ENCODE data around the gene SERPINA12.
"Not testable (repeated sequence)": the region's sequence is repeated elsewhere in the genome, so short reads cannot be mapped to it uniquely, and the experiment has no call there.

The SERPINA12 gene

DNA sequence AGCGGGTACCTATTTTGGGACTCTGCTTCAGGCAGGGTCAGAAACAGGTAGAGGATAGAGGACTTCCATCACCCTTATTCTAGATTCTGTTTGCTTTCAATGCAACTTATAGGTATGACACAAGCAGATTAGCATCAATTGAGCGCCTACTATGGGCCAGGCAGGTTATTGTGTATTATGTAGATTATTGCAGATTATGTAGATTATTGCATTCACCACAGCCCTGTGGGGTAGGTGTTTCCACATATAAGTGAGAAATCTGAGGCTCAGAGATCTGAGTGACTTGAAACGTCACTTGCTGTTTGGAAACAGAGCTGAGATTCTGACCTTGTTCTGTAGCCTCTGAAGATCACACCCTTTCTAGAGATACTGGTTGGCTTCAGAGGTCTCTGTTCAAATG, 26.2 kb upstream of the SERPINA12 start:
- no peak for DNase-seq

DNA sequence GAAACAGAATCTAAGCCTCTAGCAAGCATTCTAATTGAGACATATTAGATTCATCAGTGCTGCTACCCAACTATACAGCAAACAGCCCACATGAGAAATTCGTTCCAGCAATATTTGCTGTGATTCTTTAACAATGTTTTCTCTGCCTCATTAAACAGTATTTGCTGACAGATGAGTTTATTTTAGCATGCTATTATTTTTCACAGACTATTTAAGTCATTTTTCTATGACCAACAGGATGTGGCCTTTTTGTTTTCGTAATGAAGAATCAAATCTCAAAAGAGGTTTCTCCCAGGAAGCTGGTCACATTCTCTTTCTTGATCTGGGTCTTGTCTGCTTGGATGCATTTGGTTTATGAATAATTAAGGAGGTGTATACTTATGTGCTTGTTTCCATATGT, 23.2 kb upstream of the SERPINA12 start:
- no peak for DNase-seq

DNA sequence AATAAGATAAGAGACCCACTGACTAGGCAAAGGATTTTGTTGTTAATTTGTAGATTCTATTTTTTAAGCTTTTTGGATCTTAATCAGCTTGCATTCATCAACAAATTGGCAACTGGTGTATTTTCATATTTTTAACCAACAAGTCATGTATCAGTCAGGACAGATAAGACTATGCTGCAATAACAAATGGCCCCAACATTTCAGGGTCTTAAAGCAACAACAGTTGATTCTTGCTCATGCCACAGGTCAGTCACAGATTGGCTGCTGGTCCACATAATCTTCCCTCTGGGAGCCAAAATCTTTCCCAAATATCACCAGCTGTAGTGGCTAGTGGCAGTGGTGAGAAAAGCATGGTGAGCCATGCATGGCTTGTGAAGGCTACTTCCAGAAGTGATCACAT, 21.9 kb upstream of the SERPINA12 start:
- no peak for DNase-seq

DNA sequence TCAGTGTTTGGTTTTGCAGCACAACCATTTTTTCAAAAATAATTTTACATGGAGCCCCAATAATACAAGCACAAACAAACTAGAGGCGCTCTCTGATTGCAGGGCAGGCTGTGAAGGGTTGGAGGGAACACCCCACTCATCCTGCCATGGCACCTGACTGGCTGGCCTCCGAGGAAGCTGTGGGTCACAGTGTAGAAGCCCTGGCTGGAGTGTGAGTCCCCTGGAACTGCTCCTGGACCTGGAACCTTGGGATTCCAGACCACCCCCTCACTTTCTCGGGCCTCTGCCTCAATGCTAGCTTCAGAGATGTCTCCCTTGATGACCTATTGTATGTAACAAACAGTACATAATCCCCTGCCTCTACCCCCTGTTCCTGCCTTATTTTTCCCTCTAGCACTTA, 14.8 kb upstream of the SERPINA12 start:
- no peak for DNase-seq

DNA sequence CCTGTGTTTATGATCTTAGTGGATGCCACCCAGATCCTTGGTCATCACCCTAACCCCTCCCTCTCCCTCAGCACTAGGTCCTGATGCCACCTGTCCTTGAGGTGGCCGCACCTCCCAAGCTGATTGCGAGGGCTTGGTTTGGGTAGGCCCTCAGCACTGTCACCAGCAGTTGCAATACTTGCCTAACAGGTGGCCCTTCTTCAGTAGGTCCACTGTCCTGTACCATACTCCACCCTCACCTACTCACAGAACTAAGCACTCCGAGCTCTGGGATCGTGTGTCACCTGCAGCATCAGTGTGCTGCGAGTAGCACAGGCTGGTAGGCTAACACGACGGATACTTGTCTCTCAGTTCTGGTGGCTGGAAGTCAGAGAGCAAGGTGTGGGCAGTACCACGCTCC, 14.0 kb upstream of the SERPINA12 start:
- no peak for DNase-seq

DNA sequence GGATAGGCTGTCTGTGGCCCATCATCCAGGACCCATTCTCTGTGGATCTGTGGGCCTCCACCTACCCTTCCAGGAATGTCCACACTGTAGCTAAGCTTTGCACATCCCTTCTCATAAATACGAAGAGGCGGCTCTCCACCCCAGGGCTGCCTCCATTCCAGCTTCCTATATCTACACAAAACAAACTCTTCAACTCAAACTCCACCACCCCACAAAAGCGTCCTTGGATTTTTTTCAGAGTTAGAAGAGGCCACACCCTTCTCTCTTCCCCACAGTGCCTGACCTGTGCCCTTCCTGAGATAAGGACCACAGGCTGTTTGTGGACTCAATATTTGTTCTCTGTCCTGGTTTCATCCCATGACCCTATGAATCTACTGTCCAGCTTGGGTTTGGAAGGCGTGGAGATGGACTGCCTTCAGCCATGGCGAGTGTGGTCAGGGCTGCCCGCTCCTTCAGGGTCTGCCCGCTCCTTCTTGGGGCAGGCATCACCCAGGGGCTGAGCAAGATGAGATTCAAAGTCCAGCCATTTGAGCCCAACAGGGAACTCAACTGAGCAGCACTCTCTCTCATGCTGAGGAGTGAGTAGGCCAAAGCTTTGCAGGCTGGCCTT, 13.0 kb upstream of the SERPINA12 start:
- DNase-seq = no peak

DNA sequence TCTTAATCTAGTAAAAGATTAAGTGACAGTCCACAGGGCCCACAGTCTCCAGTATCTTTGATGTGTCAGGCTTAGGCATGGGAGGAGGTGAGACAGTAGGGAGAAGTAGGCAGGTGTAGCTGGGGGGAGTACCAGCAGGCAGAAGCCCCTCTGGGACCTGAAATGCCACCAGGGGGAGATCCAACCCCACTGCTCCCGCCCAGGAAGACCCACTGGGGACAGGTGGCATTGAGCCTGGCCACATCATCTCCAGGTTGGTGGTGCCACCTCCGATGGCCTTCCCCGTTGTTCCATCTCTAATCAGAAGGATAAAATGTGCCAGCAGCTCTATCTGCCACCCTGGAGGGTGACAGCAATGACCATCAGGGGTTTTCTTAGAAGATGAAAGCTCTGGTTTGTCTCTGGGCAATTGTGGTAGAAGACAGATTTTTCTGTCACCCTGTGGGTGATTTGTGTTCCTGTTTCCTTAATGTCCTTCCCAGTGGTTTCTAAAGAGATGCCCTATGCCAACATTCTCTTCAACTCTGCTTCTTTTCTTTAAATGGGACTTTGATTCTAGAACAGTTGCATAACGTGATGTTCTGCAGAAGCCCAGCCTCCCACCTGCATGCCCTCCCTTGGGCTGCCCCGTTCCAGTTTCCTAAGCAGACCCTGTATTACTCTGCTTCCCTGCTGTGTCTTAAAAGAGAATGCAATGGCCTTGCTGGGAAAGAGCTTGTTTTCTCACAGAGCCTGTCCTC, 12.3 kb upstream of the SERPINA12 start:
- DNase-seq = no peak

DNA sequence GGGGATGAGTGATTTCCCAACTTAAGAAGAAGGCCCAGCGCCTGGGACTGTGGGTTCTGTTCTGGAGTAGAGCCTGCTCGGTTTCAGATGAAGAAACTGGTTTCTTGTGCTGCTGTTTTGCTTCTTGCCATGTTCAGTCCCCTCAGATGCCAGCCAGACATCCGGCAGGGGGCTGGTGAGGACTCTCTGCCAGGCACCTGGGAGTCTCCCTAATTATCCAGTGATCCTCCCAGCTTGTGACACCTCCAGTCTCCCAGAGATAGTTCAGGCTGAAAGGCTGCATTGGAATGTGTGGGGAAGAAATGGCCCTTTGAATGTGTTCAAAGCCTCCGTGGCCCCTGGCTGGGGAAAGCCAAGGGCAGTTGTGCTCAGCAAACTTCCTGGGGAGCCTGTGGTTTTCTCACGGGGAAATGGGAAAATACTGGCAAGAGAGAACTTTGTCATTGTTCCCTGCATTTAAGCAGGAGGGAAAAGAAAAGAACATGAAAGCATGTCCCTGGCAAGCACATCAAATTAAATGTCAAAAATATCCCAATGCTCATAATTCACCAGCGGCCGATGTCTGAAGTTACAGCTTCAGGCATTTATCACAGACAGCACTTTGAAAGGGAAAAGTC, 8.5 kb upstream of the SERPINA12 start:
- no peak for DNase-seq

DNA sequence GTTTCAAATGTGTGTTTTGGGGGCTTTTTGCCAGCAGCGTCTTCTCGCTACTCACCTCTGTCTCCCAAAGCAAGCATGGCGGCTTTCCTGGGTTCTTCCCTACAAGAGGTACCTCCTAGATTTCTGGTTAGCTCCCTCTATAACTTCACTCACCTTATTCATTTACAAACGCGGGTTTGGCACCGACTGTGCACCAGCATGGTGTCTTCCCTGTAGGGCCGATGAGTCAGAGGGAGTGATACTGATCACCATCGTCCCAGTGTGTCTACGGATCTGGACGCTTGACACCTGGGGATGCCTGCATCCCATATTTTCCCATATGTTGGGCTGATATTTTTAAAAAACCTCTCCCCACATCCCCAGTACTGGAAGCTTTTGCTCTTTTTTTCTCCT, 8.0 kb upstream of the SERPINA12 start:
- no peak for DNase-seq

DNA sequence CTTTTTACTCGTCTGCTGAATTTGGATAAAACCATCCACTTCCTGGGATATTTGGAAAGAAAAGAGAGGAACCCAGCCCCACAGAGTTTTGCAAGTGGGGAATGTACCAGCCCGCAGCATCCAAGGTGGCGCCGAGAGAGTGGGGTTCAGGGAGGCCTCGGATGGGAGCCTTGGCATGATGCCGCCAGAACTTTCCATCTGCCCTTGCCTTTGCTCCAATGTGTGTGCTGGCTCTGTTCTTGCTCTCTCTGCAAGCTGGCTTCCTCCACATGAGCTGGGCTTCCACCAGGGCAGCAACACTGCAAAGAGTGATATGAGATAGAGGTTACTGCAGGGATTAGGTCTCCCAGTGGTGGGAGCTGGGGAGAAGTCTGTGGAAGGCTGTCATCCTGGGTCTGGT, 6.6 kb upstream of the SERPINA12 start:
- DNase-seq = no peak

DNA sequence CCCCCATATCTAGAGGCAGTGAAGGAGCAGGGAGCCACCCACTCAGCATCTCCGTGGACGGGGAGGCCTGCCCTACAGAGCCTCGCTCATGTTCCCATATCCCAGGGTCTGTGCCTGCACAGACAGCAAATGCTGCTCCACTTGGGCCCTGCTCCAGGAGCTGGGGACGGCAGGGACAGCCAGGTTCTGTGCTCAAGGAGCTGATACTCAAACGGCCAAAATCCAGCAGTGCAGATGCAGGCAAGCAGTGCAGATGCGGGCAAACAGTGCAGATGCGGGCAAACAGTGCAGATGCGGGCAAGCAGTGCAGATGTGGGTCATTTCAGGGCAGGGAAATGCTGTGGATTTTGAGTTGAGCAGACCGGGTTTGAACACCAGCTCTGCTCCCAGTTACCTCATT, 6.2 kb upstream of the SERPINA12 start:
- no peak for DNase-seq

DNA sequence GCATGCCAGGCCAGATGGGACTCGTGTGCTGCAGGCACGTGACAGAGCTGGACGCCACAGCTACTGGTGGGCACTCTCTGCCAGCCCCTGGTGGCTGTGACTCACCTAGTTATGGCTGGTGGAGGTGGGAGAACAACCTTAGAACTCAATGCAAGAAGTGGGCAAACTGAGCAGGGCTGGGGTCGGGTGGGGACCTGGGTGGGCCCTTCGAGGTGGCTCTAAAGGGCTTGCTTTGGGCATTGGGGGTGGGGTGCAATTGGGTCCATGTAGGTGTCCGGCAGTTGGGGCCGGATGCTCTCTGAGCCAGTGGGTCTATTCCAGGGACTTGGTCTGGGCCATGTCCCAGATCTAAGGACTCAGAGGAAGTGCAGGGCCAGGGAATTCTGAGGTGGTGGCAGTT, 5.1 kb upstream of the SERPINA12 start:
- DNase-seq = no peak

DNA sequence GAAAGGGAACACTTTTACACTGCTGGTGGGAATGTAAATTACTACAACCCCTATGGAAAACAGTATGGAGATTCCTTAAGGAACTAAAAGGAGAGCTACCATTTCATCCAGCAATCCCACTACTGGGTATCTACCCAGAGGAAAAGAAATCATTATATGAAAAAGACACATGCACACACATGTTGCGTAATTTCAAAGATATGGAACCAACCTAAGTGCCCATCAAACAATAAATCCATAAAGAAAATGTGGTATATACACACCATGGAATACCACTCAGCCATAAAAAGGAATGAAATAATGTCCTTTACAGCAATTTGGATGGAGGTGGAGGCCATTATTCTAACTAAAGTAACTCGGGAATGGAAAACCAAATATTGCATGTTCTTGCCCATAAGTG, 1.2 kb upstream of the SERPINA12 start:
- not testable (repeated sequence) for DNase-seq

DNA sequence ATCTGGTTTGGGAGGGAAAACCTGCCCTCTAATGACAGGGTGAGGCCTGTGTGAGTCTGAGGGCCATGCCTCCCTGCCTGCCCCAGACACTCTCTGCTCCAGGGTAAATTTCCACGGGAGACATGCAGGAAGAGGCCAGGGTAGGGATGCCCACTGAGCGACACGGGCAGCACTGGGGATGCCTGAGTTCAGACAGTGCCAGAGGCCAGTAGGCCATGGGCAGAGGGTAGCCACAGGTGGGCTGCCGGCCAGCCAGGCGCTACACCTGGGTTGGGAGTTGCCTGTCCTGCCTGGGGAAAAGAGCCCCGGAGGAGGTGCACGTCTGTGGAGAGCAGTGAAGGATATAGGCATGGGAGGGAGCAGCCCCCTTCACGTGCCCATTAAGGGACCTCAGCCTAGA, 3.6 kb downstream of the SERPINA12 start:
- no peak for DNase-seq

DNA sequence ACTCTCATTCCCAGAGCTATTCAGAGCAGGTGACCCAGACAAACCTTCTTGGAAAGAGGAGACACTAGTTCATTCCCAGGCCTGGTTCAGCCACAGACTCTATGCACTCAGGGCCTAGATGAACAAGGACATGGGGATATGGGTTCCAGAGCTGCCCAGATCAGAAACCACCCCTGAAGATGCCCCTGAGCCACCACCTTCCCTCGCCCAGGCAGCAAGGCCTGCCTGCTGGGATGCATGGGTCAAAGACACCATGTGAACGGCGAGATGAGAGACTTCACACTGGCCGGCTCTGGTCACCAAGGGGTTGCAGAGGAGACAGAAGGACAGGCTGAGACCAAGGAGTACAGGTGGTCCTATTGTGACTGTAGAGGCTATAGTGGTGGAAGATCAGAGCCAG, 4.1 kb downstream of the SERPINA12 start:
- DNase-seq = no peak

DNA sequence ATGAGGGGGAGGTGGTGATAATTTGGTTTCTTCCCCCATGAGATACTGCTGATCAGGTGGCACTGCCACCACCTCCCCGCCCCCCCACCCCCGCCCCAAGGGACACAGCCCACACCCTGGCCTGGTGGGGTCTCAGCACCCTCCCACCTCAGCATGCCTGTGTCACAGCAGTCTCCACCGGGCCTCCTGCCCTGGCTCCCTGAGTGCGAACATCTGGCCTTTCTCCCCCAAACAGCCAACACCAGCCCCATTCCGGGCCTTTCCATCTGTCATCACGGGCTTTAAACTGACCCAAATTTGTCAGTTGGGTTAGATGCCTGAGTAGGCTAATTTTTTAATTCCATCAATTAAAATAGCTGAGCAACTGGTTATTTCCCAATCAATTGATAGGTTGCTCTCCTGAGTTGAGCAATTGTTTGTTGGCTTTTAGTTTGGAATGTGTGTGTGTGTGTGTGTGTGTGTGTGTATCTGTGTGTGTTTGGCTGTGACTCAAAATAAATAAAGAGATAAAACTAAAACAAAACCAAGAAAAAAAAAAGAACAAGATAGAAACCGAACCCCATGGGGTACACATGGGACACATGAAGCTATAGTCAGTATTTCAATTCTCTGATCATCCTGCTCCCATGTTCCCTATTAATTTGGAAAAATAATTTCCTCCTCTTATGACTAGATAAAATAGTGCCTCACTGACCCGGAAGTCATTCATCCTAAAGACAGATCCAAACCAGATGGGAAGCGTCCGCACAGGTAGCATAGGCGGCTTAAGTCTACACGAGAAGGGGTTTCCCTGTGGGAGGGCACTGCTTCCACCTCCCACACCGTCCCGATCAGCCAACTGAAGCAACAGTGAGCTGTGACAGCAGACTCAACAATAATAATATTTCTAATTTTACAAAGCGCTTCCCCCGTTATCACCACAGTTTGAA, 7.4 kb downstream of the SERPINA12 start:
- no peak for DNase-seq

DNA sequence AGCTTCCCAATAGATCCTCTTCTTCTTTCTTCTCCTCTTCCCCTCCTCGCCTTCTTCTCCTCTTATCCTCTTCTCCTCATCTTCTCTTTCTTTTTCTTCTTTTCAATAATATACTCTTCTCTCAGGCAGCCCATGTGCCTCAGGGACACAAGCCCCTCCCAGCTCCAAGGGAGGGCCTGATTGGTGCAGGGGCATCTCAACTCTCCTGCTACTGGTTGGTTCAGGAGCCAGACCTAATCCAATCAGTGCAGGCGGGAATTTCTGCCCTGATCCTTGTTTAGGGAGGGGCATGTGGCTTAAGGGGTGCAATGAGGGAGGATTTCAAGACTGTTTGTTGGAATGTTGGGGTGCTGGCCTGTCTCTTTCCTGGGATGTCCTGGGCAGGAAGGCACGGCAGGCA, 9.0 kb downstream of the SERPINA12 start:
- no peak for DNase-seq

DNA sequence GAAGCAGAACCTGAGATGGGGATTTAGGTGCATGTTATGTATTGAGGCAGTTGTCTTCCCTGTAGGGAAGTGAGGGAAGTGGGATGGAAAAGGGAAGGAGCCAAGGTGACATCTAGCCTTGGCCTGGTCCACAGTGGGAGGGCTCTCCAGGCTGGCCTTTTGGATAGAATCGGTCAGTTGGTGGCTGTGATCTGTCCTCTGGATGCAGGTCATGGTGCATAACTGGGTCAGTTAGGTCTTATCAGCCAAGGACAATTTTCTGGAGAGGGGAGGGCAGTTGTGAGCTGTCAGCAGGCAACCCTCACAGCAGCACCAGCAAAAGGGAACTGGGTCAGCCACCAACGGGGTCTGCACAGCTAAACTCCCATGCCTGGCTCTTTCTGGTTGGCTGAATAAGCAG, 9.6 kb downstream of the SERPINA12 start:
- no peak for DNase-seq

DNA sequence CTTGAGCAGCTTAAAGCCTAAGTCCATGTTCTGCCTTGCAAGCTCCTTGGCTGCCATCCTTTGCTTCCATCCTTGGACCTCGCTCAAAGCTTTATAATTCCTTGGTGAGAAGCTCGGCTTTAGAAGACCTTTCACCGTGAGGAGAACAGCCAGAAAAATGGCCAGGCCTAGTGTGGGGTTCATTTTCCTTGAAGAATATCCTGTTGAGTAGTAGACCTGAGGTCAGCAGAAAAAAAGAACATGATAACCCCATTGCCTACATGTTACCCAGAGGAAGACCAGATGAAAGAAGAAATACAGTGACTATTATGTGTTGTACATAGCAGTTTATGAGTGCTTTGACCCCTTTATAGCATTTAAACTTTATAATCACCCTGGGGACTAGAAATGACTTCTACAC, 11.1 kb downstream of the SERPINA12 start:
- DNase-seq = no peak

DNA sequence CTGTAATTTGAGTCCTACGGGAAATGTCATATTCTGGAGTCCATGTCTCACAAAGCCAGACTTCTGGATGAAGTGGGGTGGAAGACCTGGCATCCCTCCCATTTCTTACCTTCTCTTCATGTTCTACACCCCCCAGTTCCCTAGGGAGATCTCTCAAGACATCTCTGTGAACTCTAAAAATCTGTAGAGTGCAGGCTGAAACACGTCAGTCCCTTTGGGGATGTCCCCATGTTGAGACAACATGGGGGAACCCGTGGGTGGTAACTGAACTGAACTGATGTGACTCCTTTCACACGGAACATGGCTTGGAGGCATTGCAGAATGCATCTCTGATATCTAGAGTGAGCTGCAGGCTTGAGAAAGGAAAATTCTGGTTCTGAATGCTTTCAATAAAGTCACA, 15.2 kb downstream of the SERPINA12 start:
- DNase-seq = no peak

DNA sequence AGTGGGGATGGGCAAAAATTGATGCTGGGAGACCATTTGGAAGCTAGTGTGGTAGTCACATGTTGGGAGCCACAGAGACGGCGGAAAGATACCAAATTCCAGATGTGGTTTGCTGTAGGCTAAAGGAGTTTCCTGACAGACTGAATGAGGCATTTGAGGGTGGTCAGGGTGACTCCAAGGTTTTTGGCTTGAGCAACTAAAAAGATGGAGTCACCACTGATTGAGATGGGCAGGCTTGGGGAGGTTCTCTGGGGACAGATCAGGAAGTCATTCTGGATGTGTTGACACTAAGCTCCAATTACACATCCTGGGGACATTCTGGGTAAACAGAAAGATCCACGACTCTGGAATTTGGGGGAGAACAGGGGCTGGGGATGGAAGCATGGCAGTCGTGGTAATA, 17.8 kb downstream of the SERPINA12 start:
- DNase-seq = no peak

DNA sequence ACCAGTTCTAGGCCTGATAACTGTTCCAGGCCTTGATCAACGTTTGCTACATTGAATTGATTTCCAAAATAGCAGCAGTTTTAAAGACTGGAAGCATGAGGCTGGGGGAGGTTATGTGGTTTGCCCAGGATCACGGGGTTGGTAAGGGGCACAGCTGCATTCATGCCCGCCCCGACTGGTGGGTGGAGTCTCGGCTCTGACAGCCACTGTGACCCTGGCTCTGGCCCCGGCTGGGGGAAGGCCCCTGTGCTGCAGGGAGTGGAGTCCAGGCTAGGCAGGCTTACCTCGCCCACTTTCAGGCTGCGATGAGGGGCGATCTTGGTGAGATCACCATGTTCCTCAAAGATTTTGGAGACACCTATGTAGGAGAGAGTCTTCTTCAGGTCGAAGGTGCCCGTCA, 19.9 kb downstream of the SERPINA12 start:
- no peak for DNase-seq

DNA sequence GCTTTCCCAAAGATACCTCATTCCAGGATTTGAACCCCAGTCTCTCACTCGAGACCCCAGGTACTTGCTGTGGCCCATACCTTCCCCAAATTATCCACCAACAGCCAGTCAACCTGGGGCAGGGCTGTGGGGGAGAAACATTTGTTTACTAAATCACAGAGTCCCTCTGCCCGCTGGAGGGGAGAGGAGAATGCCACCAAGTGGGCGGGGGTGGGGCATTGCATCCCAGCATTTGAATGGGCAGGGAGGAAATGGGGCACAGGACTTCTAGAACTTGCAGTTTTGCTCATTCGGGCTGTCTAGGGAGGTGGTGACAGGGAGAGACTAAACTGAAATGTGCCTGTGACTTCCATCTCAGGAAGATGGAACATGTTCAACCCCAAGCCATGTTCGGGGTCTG, 22.4 kb downstream of the SERPINA12 start:
- DNase-seq = no peak
